HG03135 (cell line): ENCODE measurements around the gene GNLY.
"Not testable (repeated sequence)": the region's sequence is repeated elsewhere in the genome, so short reads cannot be mapped to it uniquely, and the experiment has no call there.

Experiments
- ATAC-seq: cut with Tn5 transposase; IDR thresholded peaks from one replicate; pipeline ENCODE4 v1.9.1; 2021; ENCODE audit warnings: mild to moderate bottlenecking, moderate library complexity; ENCODE audit not compliant: unreplicated experiment

The GNLY gene

DNA sequence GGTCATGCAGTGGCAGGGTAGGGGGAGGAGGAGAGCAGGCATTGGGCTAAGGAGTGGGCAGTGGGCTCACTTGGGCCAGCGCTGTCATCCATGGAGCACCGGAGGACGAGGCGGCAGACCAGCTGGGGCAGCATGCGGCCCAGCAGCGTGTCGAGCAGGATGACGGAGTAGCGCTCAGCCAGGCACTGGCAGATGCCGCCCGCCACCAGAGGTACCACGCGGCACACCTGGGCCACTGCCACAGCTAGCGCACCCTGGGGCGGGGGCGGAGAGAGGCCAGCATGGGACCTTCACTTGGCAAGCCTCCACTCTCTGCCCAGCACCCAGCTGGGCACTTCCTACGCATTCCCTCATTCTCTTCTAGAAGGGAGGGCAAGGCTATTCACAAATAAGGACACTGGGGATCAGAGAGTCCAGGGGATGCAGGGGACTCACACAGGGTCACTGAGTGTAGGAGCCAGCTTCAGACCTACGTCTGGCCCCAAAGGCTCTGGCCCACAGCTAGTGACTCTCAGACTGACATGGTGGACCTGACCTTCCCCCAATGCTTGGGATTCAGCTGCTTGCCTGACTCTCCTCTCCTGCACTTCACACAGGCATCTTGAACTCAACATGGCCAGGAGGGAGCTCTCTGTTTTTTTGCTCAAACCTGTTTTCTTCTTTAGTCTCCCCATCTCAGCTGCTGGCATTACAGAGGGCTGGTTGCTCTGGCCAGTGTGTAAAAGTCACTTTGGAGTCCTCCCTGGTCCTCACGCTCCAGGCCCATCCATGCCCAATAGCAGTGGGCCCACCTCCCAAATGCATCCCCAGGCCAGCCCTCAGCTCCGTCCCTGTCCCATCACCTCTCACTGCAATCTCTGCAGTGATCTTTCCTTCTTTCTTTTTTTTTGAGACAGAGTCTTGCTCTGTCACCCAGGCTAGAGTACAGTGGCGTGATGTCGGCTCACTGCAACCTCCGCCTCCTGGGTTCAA, 30.3 kb upstream of the GNLY start:
- ATAC-seq: no peak

DNA sequence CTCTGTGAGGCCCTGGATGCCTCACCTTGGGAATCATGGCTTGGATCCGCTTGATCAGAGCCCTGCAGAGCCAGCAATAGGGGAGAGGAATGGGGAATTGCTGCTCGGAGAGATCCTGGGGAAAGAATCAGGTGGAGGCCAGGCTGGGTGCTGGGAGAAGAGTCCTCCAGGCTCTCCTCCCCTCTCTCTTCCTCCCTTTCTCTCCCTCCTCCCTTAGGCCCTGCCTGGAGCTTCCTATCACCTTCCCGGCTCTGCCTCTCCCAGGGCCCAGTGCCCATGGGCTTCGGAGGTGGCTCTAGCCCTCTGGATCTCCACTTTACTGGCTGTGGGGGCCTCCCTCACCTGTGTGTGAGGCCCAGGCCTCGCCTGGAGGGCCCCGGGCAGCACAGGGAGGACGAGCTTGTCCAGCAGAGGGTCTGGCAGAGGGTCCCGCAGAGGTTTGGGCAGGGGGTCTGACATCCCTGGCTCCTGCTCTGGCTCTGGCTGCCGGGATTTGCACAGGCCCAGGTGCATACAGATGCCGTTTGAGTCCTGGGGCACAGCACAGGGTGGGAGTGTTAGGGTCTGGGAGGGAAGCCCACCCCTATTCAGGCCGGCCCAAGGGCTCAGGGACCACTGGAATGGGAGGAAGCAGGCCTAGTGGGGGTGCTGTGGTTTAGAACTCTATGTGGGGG, 28.8 kb upstream of the GNLY start:
- no peak for ATAC-seq

DNA sequence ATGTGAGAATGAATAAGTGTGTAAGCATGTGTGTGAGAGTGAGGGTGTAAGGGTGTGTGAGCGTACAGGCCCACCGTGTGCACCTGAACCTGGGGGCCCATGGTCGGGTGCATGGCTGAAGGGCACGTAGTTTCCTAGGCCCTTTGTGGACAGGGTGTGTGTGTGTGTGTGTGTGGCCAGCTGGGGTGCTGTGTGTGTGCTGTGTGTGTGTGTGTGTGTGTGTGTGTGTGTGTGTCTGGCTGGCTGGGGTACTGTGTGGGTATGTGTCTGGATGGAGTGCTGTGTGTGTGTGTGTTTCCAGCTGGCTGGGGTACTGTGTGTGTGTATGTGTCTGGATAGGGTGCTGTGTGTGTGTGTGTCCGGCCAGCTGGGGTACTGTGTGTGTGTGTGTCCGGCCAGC, 28.1 kb upstream of the GNLY start:
- ATAC-seq: no peak

DNA sequence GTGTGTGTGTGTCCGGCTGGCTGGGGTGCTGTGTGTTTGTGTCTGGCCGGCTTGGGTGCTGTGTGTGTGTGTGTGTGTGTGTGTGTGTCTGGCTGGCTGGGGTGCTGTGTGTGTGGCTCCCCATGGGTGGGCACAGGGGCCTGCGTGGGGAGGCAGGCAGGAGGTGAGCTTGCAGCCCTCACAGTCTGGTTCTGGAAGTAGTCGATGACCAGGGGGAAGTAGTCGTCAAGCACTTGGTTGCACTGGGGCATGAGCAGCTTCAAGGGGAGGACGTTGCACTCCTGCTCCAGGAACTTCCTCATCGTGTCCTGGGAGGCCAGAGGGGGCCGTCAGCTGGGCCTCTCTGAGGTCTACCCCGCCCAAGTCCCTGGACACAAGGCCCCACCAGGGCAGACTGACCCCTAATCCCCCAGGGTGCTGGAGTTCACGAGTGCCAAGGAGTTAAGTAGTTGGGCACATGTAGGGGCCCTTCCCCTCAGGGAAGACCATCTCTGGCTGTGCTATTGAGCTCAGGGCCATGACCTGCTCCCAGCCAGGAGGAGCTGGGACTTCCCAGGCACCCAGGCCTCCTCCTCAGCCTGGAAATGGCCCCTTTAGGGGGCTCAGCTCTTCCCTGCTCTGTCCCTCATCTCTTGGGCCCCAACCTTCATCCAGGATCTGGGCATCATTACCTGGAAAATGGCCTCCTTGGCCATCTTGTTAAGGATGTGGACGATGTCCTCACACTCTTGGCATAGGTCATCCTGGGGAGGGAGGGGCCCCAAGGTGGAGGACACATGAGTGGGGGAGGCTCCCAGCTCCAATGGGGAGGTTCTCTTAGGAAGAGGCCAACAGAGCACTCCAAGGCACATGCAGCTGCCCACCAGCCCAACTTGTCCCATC, 27.5 kb upstream of the GNLY start:
- no peak for ATAC-seq

DNA sequence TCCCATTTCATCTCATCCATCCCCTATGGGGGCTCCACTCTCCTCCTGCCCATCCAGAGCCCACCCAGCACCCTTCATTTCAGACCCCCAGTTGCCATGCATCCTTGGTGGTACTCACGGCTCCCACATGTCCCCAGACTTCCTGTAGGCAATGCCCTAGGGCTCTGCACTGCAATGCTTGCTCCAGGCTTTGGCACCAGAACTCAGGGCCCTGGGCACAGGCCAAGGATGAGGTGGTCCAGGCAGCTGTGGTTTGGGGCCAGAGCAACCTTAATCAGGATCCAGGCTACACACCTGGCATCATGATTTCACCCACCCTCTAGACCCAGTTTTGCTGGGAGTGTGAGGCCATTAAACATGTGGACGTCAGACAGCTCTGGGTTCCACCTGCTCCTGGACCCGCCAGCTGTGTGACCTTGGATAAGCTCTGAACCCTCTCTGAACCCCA, 26.6 kb upstream of the GNLY start:
- no peak for ATAC-seq

DNA sequence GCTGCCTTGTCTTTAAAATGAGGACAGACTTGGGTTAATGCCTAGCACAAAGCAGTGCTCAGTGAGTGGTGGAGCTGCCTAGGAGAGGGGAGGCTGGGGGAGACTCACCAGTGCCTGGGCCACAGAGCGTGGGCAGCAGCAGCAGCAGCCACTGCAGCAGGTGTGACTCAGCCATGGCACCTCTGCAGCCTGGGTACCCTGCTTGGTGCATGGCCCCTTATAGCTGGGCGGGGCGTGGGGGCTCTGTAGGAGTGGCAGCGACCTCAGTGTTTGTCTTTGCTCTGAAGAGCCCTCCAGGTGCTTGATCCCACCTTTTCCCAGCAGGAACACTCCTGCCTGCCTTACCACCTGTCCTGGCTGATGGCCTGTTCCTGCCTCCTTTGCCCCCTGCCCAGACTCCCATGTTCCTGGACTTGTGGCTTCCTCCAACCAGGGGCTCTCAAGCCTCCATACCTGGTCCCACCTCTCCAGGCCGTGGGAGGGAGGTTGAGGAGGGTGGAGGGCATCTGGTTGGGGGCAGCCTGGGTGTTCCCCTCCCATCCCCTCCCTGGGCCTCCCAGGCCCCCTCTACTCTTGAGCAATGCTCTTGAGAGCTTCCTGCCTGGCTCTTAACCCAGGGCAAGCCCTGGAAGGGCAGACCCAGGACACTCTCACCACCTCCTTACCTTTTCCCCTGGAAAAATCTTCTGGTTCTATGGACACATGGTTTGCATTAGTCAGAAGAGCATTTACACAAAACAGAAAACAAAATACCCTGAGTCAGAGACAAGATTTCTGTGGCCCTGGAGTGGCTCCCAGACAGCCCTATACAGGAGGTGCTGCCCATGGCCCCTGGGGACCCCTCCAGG, 25.9 kb upstream of the GNLY start, which contains the start of gene SFTPB:
Gene SFTPB (minus strand): TSS at position 191 of the 848 bp plus-strand sequence. CDS start 16 bp downstream, at position 175.
- ATAC-seq: no peak

DNA sequence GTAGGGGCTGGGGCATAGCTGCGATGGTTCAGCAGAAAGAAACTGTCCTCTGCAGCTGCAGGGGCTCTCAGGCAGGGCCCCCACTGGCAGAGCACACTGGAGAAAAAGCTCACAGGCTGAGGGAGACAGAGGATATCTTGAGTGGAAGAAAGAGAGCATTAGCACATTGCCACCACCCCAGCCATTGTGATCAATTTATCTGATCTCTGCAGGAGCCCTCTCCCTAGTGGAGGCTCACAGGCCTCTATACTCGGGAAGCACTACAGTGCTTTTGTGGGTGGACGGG, 25.4 kb upstream of the GNLY start:
- no peak for ATAC-seq

DNA sequence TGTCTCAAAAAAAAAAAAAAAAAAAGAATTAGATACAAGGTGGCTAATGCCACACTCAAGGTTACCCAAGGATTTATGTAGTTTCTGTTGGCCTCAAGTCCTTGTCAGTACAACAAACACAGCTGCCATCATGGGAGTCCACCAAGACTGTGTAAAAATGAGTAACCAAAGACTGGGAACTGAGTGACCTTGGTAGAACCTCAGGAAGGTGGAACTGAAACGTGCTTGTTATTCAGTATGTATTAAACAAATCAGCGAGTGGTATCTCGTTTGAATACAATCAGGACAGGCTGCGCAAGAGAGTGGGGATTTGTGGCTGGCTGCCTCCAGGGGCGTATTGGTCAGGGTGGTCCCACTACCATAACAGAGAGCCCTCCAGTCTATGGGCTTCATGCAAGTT, 24.6 kb upstream of the GNLY start:
- peak; percentile 66 for ATAC-seq

DNA sequence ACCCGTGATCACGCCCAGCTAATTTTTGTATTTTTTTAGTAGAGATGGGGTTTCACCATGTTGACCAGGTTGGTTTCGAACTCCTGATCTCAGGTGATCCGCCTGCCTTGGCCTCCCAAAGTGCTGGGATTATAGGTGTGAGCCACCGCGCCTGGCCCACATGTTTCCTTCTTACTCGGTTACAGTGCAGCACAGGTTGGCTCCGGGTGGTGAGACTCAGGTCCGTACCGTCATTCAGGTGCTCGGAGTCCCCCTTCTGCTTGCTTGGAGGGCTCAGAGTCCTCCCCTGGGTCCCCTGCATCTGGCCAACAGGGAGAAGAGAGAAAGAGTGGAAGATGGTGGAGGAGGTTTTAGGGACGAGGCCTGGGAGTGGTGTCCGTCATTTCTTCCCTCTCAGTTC, 23.7 kb upstream of the GNLY start:
- not testable (repeated sequence) for ATAC-seq

DNA sequence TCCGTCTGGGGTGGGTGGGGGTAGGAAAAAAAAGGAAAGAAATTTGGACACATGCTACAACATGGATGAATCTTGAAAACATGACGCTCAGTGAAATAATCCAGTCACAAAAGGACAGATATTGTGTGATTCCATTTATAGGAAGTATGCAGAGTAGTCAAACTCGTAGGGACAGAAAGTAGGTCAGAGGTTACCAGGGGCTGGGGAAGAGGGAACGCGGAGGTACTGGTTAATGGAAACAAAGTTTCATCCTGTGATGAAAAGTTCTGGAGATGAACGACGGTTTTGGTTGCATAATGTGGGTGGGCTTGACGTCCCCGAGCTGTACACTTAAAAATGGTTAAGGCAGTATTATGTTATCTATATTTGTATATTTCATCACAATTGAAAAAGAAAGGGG, 21.7 kb upstream of the GNLY start:
- ATAC-seq: no peak

DNA sequence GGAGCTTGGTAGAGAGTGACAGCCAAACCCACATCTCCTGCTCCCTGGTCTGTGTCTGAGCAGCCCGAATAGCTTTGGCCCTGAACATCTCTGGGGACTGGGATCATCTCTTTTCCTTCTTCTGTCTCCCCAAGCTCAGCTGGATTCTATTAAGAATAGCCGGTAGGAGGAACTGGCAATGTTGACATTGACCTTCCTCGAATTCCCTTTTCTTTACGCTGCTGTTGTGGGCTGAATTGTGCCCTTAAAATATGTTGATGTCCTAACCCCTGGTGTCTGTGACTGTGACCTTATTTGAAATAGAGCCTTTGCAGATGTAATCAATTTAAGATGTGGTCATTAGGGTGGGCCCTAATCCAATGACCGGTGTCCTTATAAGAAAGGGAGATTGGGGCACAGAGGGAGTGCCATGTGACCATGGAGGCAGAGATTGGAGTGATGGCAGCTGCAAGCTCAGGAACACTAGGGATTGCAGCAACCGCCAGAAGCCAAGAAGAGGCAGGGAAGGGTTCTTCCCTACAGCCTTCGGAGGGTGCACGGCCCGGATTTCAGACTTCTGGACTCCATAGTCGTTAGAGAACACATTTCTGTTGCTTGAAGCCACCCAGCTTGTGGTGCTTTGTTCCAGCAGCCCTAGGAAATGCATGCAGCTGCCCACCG, 20.3 kb upstream of the GNLY start:
- no peak for ATAC-seq

DNA sequence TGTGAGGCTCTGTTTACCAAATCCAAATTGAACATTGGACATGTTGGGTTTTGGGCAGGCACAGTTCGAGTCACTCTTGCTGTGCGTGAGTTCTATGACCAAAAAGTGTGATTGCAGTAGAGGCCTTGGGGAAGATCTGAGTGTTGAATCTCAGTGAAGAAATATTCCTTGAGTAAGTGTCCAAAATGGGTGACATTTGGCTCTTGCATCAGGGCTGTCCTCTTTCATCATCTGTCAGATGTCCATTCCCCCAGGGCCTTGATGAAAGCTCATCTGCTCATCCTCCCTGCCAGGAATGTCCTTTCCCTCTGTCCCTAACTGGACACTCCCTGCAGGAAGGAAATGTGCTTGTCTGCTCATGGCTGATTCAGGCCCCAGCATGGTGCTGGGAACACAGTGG, 19.7 kb upstream of the GNLY start:
- no peak for ATAC-seq

DNA sequence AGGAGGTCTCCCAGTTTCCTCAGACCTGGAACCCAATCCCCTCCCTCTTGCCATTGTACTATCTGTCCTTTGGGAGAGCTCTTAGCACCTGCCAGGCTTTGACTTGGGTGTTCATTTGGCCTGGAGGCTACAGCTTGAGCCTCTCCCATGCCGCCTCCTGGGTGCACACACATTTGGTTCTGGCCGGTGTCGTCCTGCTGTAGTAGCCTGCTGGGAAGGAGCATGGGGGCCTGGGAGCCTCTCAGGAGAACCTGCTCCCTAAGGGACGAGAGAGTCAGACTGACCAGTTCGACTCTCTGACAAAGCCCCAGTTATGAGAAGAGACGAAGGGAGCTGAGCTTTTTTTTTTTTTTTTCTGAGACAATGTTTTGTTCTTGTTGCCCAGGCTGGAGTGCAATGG, 18.7 kb upstream of the GNLY start:
- no peak for ATAC-seq

DNA sequence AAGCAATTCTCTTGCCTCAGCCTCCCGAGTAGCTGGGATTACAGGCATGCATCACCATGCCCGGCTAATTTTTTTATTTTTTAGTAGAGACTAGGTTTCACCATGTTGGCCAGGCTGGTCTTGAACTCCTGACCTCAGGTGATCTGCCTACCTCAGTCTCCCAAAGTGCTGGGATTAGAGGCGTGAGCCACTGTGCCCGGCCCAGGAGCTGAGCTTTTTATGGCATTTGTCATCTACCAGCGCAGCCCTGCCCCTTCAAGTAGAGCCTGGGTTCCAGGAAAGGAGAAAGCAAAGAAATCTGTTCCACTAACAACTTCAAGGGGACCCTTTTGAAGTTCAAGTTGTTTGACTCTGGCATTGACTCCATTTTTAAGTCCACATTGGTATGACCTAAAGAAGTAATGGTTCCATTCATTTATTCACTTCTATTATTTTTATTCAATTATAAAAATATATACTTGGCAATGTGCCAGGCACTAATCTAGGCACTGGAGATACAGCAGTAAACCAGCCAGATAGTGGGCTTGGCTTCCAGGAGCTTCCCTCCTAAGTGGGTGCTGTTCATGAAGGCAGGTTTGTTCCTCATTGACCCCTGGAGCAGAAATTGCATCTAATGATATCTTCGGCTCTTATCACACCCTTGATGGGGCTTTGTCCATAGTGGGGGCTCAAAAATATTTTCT, 18.2 kb upstream of the GNLY start:
- ATAC-seq: no peak

DNA sequence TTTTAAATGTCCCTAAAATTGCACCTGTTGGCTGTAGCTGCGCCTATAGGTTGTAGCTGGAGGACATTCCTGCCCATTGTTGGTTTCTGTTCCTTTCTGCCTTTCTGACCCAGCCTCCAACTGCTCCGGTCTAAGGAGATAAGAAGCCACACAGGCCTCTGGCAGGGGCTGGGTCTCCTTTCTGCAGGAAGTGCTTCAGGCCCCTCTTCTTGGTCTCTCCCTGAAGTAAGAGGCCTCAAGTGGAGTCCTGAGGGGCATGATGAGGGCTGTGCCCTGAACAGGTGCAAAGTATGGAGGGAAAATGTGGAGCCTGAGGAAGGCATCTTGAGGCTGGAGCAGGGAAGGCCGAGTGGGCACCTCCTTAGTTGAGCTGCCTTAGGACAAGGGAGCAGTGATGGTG, 15.8 kb upstream of the GNLY start:
- ATAC-seq: no peak

DNA sequence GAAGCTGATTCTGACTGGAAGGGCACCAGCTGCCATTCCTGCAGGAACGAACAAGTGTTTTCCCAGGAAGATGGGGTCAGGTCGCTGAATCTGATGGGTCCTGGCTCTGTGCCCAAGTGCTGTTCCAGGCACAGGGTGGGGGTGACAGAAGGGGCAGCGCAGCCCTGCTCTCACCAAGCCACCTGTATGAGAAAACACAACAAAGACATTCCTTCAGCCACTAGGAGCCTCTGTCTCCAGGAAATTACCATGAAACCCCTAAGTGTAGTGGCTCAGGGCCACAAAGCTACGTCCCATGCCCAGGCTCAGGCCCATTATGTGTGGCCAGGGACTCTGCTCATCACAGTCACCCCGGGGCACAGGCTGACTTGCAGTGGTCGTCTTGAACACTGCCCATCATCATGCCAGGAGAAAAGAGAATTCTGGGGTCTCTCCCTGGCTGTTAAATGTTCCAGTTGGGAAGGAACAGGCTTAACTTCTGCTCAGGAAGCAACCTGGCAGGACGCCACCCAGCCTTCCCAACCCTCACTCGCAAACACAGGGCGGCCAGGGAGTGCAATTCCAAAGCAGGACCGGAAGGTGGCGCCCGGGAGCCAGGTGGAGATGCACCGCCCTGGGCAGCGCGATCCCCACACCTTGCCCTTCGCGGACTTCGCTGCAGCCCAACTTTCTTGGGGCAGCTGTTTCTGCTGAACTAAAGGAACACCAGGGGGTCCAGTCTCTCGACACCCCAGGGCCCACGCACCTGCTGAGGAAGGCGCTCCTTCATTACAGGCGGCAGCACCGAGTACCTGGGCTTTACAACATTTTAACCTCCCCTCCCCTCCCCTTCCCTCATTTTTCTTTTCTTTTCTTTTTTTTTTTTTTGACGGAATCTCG, 15.1 kb upstream of the GNLY start:
- no peak for ATAC-seq

DNA sequence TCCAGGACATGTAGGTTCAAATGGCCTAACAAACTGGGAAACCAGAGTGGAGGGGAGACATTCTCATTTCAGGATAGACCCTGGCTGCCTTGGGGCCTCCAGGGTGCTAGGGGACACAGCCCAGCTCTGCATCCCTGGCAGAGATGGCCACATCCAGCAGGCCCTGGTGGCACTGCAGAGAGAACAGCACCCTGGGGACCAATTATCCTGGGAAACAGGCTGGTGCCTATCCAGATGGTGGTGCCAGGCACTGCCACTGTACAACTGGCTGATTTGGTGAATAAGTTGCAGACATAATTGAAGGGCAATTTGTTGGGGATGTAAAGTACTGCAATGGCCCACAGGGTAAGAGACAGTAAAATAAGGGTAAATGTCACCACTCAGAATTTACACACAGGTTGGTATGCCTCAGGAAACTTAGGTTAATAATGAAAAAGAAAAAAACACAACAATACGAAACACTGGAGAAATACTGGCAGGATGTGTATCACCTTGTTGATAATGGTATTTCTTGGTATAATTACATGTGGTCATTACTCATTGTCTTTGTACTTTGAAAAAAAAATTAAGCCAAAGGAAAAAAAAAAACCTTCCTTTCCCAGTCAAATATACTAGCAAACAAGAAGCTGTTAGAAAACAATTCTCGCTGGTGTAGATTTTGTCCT, 13.3 kb upstream of the GNLY start:
- no peak for ATAC-seq

DNA sequence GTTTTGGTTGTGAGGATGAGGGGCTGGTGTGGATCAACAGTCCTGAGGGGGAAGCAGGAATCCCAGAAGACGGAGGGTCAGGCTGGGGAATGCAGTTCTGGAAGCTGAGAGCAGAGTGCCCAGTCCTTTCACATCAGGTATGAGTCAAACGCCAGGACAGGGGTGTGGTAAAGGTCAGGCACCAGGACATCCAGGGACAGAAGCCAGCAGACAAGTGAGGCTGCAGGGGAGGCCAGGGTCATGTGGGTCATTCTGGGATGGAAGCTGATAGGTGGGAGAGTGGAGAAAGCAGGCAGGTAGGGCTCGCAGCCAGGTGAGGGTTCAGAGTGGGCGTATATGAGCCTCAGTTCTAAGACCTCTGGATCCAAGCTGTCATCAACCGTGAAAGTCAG, 12.8 kb upstream of the GNLY start:
- no peak for ATAC-seq
